Ishikawa (cell line): ENCODE results near the gene BDNF.

ENCODE experiments used
- CEBPB ChIP-seq: IDR thresholded peaks from 2 replicates; pipeline ENCODE4 v1.6.1; 2012
- CREB1 ChIP-seq: IDR thresholded peaks from 2 replicates; pipeline ENCODE4 v1.6.1; 2012; ENCODE audit warnings: low read depth
- EGR1 ChIP-seq: IDR thresholded peaks from 2 replicates; pipeline ENCODE4 v1.6.1; 2012
- EP300 ChIP-seq: IDR thresholded peaks from 2 replicates; pipeline ENCODE4 v1.6.1; 2012; ENCODE audit warnings: borderline replicate concordance
- FOXM1 ChIP-seq: IDR thresholded peaks from 2 replicates; pipeline ENCODE4 v1.6.1; 2012; ENCODE audit warnings: low read depth, borderline replicate concordance
- MAX ChIP-seq: IDR thresholded peaks from 2 replicates; pipeline ENCODE4 v1.6.1; 2012
- NFIC ChIP-seq: IDR thresholded peaks from 2 replicates; pipeline ENCODE4 v1.6.1; 2012
- RAD21 ChIP-seq: IDR thresholded peaks from 2 replicates; pipeline ENCODE4 v1.6.1; 2012; ENCODE audit warnings: low read depth
- REST ChIP-seq: IDR thresholded peaks from 2 replicates; pipeline ENCODE4 v1.6.1; 2012; ENCODE audit warnings: low read depth, mild to moderate bottlenecking
- TAF1 ChIP-seq: IDR thresholded peaks from 2 replicates; pipeline ENCODE4 v1.6.1; 2012; ENCODE audit warnings: low read depth, mild to moderate bottlenecking
- TCF12 ChIP-seq: IDR thresholded peaks from 2 replicates; pipeline ENCODE4 v1.6.1; 2012; ENCODE audit warnings: low read depth
- TEAD4 ChIP-seq: IDR thresholded peaks from 2 replicates; pipeline ENCODE4 v1.6.1; 2012
- USF1 ChIP-seq: IDR thresholded peaks from 2 replicates; pipeline ENCODE4 v1.6.1; 2012
- YY1 ChIP-seq: IDR thresholded peaks from 2 replicates; pipeline ENCODE4 v1.6.1; 2012; ENCODE audit warnings: low read depth
- ZBTB7A ChIP-seq: IDR thresholded peaks from 2 replicates; pipeline ENCODE4 v1.6.1; 2012; ENCODE audit warnings: low read depth

Gene BDNF

GRCh38 chr11:27640954-27641353, 59.3 kb downstream of the BDNF start:
- TF ChIP-seq FOXM1 (no peak), CREB1 (no peak), TAF1 (no peak), TCF12 (no peak), YY1 (no peak), MAX (no peak), CEBPB (no peak), NFIC (no peak), TEAD4 (no peak), EGR1 (no peak), REST (no peak)

GRCh38 chr11:27635567-27636037, 64.7 kb downstream of the BDNF start:
- TF ChIP-seq FOXM1 = no peak
- no peak for TF ChIP-seq NFIC
- TF ChIP-seq EP300 = no peak
- no peak for TF ChIP-seq EGR1
- TF ChIP-seq CEBPB = no peak
- TF ChIP-seq REST = no peak
- TF ChIP-seq TCF12 = no peak
- TF ChIP-seq TAF1 = no peak
- no peak for TF ChIP-seq ZBTB7A

GRCh38 chr11:27627979-27628378, 72.3 kb downstream of the BDNF start:
- no peak for TF ChIP-seq TAF1
- TF ChIP-seq EP300 = no peak
- TF ChIP-seq TEAD4 = no peak
- no peak for TF ChIP-seq YY1
- no peak for TF ChIP-seq REST
- no peak for TF ChIP-seq CREB1
- no peak for TF ChIP-seq USF1
- TF ChIP-seq MAX = no peak
- TF ChIP-seq ZBTB7A = no peak
- no peak for TF ChIP-seq TCF12
- no peak for TF ChIP-seq EGR1
- TF ChIP-seq FOXM1 = no peak
- no peak for TF ChIP-seq NFIC
- no peak for TF ChIP-seq RAD21
- TF ChIP-seq CEBPB = no peak

- TF ChIP-seq TAF1 (no peak), RAD21 (no peak), TCF12 (no peak), ZBTB7A (no peak), FOXM1 (no peak), CEBPB (no peak), REST (no peak), YY1 (no peak), NFIC (no peak), USF1 (no peak), CREB1 (no peak), MAX (no peak), EGR1 (no peak), TEAD4 (no peak), EP300 (no peak)
Observed at GRCh38 chr11:27626938-27627586, 73.2 kb downstream of the BDNF start.
